ENCODE data around the gene RGS17.
A peak's percentile ranks its signal among the peaks of the same experiment; 100 is the strongest.
"Not testable (repeated sequence)": the region's sequence is repeated elsewhere in the genome, so short reads cannot be mapped to it uniquely, and the experiment has no call there.

RGS17 gene

DNA sequence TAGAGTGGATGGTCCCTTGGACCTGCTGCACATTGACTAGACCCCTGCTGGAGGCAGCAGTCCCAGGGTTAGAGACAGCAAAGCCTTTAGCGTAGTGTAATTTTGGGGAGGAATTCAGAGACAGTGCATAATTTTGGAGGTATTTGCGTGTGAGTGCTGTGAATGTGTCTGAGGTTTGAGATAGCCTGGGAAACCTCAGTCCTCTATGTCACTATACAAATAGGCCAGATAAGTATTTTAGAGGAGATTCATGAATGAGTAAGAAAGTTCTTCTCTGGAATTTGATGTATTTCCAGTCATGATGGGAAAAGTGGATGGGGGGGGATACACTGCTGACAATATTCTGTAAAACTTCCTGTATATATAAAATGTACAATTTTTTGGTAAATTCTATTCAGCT lies 102.8 kb downstream of the RGS17 start:
- DNase-seq = no peak

DNA sequence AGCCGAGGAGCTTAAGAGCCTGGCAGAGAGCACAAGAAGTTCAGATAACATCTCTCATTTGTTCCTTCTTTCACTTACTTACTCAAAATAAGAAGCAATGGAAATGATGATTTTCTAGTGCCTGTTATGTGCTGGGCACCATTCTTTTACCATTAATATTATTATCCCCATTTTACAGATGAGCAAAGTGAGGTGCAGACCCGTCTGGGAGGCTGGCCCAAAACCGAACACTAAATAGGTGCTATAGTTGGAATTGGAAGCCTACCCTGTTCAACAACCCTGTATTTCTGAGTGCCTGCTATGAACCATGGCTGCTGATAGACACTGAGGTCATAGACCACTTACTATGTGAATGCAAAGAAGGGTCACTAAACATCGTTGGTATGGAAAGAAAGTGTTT lies 103.6 kb downstream of the RGS17 start:
- DNase-seq = no peak

DNA sequence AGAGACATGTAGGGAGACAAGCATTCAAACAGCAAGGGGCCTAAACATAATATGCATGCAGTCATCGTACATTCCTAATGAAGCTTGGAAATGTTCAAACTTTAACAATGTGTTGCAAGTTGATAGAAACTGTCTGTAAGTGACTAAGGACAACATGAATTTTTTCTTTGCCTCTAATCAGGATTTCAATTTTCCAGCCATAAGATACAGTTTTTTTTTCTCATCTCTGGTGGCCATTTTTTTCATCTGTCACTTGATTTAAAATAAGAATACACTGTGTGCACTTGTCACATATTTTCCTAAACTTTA lies 106.4 kb downstream of the RGS17 start:
- no peak for DNase-seq

DNA sequence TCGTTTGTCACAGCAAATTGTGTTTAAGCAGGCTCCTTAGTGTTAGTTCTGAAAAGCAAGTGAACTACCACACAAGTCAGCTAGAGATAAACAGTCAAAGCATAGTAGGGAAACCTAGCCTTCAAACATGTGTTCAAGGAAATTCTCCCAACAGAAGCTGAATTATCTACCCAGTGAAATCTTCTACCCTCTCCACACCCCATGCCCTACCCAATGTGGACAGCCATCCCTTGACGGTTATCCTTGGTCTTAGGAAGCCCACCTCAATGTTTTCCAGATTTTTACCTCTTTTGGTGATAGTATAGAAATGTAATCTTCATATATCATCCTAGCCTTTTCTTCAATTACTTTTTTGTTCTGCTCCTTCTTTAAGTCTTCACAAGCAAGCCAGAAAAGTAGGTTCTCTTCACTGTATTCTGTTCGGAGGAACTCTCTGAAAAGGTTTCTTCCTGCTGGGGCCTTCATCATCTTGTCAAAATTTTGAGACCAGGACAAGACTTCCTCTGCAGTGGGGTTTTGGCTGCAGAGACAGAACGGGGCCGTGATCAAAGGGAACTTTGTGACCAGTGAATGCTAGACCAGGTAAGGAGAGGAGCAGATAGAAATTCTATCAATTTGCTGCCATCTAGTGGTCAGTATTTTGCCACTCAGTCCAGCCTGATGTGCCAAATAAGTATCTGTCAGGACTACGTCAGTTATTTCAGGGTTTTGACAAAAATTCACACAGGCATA lies 106.9 kb downstream of the RGS17 start:
- no peak for DNase-seq

DNA sequence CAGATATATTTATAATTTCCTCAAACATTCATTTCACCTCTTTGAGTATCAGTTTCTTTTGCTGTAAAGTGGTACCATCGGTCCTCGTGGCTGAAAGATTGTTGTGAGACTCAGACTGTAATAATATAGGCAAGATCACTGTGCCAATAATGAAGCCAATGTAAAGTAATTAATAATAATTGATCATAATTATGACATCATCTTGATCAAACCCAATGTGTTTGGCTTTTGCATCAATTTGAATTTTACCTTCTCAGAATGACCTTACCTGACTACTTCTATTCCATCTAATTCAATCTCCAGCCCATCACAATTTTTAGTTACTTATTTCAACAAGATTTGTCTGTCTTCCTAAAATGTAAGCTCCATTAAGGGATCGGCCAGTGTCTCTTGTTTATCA lies 112.7 kb downstream of the RGS17 start:
- no peak for DNase-seq

DNA sequence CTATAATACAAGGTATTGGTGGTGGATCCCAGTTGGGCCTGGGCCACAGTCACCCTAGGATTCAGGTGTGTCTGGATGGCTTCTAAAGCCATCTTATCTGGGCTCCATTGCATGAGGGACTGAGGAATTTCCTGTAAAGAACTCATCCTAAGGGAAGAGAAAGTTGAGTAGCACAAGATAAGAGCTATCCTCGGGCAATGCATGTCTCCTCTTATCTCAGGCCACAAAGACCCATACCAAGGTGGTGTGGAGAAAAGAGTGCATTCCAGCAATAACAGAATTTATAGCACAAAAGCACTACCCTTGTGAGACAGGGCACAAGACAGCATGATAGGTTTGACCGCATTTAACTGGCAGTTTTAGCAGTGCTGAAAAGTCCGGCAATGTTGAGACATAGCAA lies 114.2 kb downstream of the RGS17 start:
- DNase-seq = no peak

DNA sequence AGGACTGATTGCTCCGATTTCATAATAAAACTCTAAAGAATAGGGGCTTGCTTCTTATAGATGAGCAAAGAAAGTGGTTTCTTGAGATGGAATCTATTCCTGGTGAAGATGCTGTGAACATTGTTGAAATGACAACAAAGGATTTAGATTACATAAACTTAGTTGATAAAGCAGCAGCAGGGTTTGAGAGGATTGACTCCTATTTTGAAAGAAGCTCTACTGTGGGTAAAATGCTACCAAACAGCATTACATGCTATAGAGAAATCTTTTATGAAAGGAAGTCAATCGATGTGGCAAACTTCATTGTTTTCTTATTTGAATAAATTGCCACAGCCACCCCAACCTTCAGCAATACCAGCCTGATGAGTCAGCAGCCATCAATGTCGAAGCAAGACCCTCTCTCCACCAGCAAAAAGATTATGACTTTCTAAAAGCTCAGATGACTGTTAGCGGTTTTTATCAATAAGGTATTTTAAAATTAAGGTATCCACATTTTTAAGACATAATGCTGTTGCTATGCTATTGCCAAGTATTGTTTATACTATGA lies 115.9 kb downstream of the RGS17 start:
- no peak for DNase-seq

DNA sequence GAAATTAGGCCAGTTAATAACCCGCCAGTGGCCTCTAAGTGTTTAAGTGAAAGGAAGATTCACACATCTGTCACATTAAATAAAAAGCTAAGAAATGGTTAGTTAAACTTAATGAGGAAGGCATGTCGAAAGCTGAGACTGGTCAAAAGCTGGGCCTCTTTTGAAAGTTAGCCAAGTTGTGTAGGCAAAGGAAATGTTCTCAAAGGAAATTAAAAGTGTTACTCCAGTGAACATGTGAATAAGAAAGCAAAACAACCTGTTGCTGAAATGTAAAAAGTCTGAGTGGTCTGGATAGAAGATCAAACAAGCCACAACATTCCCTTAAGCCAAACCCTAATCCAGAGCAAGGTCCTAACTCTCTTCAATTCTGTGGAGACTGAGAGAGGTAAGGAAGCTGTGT lies 117.6 kb downstream of the RGS17 start:
- no peak for DNase-seq

DNA sequence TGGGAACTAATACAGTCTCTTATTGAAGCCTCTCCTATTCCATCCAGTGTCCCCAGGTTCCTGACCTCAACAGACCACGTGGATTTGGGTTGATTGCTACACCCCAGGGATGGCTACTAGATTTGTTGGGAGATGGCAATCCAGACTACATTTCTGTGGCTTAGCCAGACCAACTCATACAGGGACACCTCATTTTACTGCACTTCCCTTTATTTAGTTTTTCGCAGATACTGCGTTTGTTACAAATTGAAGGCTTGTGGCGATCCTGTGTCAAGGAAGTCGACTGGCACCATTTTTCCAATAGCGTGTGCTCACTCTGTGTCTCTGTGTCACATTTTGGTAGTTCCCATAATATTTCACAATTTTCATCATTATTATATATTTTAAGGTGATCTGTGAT lies 118.2 kb downstream of the RGS17 start:
- DNase-seq = no peak

DNA sequence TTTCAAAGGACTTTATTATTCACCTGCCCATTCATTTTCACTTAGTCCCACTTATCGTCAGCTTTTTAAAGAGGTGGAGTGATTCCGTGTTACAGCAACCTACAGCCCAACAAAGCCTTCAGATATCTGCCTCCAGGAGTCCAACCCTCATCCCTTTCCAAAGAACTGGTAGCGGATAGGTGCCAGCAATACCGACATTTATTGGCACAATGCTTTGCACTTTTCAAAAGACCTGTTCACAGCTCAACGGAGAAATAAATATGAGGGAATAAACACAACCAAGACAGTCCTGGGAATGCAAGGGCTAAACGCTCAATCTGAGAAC lies 127.8 kb downstream of the RGS17 start:
- DNase-seq = no peak

DNA sequence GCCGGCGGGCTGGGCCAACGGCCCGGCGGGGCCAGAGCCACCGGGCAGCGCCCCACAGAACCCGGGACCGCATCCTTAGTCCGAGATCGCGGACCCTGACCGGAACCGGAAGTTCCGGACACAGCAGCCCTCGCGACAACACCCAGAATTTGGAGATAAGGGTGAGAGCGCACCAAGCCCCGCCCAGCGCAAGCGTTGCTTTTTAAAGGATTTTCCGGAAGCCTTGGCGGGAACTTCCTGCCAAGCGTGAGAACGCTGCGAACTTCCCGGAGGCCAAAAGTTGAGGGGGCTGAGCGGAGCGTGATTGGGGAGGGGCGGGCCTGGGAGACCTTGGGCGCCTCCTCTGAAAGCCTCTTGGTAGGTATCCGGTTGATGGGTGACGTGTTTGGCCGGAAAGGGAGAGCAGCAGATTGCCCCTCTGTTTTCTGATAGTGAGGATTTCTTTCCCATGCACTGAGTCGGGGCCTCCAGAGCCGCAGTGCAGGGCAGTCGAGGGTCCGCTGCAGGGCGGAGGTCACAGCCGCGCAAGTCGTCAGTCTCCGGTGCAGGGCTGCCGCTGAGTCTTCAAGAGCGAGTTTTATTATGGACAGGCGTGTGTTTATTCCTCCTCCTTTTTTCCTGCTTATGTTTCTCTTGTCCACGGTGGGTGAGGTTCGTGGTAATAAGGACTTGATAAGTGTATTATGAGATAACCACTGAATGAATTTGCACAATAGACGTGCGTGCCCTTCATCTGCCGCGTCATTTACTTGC lies 128.3 kb downstream of the RGS17 start, which contains the start of gene MTRF1L:
MTRF1L (minus strand) TSS at position 97 of the 753 bp plus-strand sequence; CDS start at position 73, 24 bp downstream.
- DNase-seq = peak; percentile 25

DNA sequence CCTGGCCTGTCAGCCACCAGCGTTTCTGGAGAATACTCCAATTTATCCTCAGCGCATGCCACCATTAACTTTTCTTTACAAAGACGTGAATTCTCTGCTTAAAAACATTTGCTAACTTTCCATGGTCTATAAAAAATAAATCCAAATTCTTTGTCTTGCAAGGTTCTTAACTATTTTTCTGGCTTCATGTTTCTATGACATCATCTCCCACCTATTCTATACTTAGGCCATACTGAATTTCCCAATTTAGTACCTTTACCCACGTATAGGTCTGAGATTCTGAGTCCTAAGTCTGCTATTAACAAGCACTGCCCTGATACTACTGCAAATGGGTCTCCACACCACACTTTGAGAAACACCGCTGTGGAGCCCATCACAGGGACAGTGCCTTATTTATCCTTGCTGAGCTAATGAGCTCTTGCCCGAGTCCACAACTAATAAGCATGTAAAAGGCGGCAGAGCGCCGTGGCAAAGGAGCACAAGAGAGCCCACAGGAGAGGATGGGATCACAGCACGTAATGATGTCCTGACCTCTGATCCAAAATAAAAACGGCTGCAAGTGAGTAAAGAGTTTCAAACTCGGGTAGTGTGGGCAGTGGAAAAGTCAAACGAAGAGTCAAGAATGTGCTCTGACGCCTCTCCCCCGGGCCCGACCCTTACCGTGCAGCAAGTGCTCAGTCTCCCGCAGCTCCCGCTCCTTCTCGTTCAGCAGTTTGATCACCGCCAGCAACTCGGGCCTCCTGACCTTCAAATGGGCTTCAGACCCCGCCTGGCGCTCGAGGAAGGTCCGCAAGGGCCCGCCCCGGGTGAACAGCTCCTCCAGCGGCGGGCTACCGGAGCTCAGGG lies 129.1 kb downstream of the RGS17 start:
- no peak for DNase-seq

DNA sequence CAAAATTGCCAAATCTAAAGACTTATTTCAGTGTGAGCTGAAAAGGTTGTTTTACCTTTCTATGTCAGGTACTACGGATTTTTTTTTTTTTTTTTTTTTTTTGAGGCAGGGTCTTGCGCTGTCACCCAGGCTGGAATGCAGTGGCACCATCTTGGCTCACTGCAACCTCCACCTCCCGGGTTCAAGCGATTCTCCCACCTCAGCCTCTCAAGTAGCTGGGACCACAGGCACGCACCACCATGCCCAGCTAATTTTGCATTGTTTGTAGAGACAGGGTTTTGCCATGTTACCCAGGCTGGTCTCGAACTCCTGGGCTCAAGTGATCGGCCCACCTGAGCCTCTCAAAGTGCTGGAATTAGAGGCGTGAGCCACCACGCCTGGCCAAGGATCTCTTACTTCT lies 130.3 kb downstream of the RGS17 start:
- not testable (repeated sequence) for DNase-seq

DNA sequence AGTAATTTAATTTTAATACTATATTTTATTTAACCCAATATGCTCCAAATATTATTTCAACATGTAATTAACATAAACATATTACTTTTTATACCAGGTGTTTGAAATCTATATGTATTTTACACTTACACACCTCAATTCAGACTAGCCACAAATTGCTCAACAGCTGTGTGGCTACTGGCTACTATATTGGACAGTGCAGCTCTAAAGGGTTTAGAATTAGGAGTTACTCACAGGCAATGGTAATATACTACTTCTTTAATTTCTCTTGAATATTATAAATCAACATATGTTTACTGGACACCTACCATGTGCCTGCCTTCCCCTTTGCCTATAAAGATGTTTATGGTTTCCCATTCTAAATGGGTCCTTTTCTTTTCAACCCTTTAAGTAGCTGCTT lies 130.8 kb downstream of the RGS17 start:
- DNase-seq = no peak

DNA sequence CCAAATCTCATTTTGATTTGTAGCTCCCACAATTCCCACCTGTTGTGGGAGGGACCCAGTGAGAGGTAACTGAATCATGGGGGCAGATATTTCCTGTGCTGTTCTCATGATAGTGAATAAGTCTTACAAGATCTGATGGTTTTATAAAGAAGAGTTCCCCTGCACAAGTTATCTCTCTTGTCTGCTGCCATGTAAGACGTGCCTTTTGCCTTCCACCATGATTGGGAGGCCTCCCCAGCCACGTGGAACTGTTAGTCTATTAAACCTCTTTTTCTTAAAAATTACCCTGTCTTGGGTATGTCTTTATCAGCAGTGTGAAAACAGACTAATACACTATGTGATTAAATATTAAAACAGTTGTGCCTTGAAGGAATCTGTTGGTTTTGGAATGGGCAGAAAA lies 131.5 kb downstream of the RGS17 start:
- DNase-seq = not testable (repeated sequence)

DNA sequence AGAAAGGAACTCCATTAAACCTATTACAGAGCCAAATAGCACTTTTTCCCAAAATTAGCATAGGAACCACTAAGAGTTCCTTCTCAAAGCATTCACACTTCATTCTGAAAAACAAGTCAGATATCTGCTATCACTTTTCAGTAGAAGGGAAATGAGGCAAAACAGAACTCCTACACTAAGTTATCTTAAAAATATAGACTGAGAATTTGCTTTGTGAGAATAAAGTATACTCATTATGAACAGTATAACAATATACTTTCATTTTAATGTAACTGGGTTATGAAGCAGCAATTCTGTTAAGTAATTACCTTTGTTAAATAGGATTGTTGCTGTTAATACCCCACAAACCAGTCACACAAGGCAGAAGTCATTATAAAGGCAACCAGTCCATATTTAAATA lies 137.2 kb downstream of the RGS17 start:
- DNase-seq = no peak

DNA sequence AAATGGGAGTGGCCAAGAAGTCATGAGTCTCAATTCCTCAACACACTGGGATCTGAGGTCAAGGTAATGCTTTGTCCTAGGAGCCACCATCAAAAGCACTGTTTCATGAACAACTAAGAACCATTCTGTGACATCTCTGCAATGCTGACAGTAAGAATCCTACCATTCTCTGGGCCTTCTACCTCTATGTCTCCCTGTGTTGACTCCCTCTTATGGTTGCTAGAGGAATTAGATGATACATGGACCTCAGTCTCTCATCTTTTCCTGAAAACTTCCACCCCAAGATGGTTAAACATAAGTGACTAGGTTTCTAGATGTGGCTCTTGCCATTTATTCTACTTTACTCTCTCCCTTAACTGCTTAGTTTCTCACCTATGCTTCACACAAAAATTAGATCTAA lies 137.7 kb downstream of the RGS17 start:
- no peak for DNase-seq

DNA sequence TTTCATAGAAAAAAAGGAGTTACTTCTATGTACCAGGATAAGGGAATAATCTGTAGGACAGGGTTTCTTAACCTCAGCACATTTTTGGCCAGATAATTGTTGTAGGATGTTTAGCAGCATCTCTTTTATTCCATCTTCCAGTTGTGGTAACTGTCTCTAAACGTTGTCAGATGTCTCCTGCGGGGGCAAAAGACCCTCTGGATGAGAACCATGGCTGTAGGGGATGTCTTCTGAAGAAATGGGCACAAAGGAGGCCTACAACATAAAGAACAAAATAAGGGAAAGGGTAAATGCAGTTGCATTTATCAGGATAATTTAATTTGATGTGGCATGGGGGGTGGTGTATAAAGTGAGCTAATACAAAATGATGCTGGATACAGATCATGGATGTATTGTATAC lies 144.1 kb downstream of the RGS17 start:
- no peak for DNase-seq

DNA sequence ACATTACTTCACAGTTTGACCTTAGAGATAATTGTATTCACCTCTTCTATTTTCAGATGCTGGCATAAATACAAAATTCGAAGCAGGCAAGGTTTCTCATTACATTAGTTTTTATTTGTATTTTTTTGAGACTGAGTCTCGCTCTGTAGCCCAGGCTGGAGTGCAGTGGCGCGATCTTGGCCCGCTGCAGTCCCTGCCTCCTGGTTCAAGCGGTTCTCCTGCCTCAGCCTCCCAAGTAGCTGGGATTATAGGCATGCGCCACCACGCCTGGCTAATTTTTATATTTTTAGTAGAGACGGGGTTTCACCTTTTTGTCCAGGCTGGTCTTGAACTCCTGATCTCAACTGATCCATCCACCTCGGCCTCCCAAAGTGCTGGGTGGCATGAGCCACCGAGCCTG lies 145.8 kb downstream of the RGS17 start:
- not testable (repeated sequence) for DNase-seq

DNA sequence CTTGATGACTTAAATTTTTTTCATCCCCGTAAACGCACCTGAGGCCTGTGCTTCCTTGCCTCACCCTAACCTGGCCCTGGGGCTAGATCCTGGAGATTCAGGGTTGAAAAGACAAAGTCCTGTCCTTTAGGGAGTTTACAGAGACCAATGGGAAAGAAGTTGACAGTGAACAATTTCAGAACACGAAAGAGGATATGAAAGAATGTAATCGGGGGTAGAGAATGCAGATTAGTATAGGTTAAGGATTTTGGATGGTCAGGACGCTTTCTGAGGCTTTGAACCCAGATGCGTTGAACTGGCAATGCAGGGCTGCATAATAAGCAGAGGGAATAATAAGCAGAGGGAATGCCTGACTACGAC lies 146.6 kb downstream of the RGS17 start:
- DNase-seq = no peak

DNA sequence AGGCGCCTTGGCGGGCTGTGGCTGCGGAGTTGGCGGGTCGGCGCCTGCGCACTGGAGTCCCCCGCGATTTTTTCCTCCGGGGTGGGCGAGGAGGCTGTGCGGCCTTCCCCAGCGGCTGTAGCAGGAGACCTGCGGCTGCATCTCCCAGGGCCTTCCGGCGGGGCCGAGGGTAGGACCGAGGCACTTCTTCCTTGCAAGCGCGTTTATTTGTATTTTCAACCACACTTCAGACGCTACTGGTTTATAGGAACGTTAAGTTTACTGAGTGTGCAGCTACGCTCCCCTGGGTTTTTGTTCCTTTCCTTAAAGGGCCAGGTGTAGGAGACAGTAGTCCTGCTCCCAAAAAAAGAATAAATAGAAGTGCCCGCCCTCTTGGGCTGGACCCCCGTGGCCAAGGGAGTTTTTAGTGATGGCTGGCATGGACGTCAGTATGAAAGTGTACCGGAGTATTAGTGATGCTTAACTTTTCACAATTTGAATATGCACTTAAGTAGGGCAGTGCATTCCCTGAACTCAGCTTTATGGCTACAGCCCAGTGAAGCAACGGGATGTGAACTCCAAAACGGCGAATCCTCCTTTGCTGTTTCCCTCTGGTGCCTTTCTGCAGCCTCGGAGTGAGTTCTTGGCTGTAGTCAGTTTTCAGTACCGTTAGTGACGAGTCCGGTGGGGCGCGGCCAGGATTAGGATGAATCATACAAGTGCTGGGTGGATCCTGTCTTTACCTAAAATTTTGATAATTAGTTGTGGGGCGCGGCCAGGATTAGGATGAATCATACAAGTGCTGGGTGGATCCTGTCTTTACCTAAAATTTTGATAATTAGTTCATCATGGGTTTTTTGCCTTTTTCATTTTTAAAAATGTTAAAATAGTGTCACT lies 147.2 kb downstream of the RGS17 start:
- DNase-seq = no peak

DNA sequence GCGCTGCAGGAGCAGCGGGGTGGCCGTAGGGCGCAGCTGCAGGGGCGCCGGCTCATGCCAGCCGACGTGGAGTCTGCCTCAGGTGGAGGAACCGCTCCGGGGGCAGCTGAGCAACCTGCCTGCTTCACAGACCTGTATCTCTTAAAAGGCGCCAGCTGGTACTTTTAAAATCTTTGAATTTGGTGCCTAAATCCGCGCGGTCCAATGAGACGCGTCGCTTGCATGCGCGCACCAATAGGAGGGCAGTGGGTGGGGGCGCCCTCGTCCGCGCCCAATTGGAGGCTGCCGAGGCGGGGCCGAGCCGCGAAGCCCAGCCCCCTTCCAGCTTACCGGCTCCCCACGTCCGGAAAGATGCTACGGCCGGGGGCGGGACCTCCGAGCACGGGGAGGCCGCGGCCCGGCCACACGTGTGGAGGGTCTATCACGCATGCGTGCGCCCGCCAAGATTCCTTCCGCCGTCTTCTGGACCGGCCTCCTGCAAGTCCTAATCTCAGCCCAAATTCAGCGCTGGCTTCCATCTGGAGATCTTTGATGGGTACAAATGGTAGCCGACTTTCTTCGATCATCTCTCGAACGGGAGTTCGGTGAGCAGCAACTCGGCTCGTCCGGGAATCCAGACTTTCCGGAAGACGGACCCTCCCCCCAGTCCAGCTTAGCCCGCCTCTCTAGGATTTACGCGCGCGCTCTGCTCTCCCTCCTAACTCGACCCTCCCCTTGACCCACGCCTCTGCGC lies 148.0 kb downstream of the RGS17 start, which contains the start of gene FBXO5:
FBXO5 (minus strand) TSS at position 138 of the 733 bp plus-strand sequence; CDS start at position 56, 82 bp downstream.
- DNase-seq = peak; percentile 83
